HepG2 (cell line): Measurements from ENCODE around the gene KDM4E. TPM values are rescaled to one million over a fixed set of nuclear protein-coding genes. Genes with fewer than 3 reads are reported as not detected.
A peak's percentile ranks its signal among the peaks of the same experiment; 100 is the strongest.

Experiments used
- HNRNPUL1 ChIP-seq: fragments of 200-400 bp; formaldehyde crosslinking; IDR thresholded peaks from 2 replicates; pipeline ENCODE4 v1.6.1; 2017; ENCODE audit warnings: low read depth, mild to moderate bottlenecking, low read length, moderate library complexity
- ZNF121 ChIP-seq: sonication (generic); formaldehyde crosslinking; IDR thresholded peaks from 2 replicates; pipeline ENCODE4 v1.5.0; 2020; ENCODE audit warnings: mild to moderate bottlenecking, missing genetic modification reagents
- ZNF232 ChIP-seq: sonication (generic); formaldehyde crosslinking; IDR thresholded peaks from 2 replicates; pipeline ENCODE4 v1.4.0; 2020; ENCODE audit warnings: missing genetic modification reagents, borderline replicate concordance
- ZNF383 ChIP-seq: sonication (generic); formaldehyde crosslinking; IDR thresholded peaks from 2 replicates; pipeline ENCODE4 v1.4.0; 2020; ENCODE audit warnings: missing genetic modification reagents, mild to moderate bottlenecking, borderline replicate concordance
- ZNF512B ChIP-seq: sonication (generic); formaldehyde crosslinking; IDR thresholded peaks from 2 replicates; pipeline ENCODE4 v1.5.1; 2020; ENCODE audit warnings: missing genetic modification reagents, mild to moderate bottlenecking, borderline replicate concordance
- polyA plus RNA-seq, 8 experiments: library from polyadenylated mRNA; depleted of rRNA in 3 of 8; stranded (reverse) in 7 of 8; unstranded in 1 of 8; fragments of >200 nt; fragmentation: Illumina TruSeq in 4 of 8; extraction: Trizol in 4 of 8; gene quantifications; 2 replicates each; pipeline versions ENCODE4 v1.2.1 to v1.2.3, GENCODE V29; 2011 to 2016; ENCODE audit warnings: low read depth in 4 of 8, missing spikeins in 1 of 8, mixed read lengths in 1 of 8; ENCODE audit not compliant: insufficient read depth in 1 of 8
- total RNA-seq, 5 experiments: library from RNA; depleted of rRNA; stranded (reverse); fragments of >200 nt; fragmentation: Illumina TruSeq; extraction: Trizol; gene quantifications; 2 replicates each; pipeline ENCODE4 v1.2.3, GENCODE V29; 2016; ENCODE audit warnings: low read depth in 1 of 5
- TF ChIP-seq, protein P1 (sequence below): sonication (generic); formaldehyde crosslinking; IDR thresholded peaks from 2 replicates; pipeline ENCODE4 v1.4.0; 2020; ENCODE audit warnings: missing genetic modification reagents, borderline replicate concordance
- TF ChIP-seq, protein P2 (sequence below): sonication (generic); formaldehyde crosslinking; IDR thresholded peaks from 2 replicates; pipeline ENCODE4 v1.5.0; 2020; ENCODE audit warnings: missing genetic modification reagents

The KDM4E gene
- total and polyA plus RNA-seq, 2 of the 13 experiments (the other 11 are each of a cell fraction or from before 2014, with no cell fraction given): not detected

- no peak for TF ChIP-seq ZNF121
- TF ChIP-seq, protein P1, sequence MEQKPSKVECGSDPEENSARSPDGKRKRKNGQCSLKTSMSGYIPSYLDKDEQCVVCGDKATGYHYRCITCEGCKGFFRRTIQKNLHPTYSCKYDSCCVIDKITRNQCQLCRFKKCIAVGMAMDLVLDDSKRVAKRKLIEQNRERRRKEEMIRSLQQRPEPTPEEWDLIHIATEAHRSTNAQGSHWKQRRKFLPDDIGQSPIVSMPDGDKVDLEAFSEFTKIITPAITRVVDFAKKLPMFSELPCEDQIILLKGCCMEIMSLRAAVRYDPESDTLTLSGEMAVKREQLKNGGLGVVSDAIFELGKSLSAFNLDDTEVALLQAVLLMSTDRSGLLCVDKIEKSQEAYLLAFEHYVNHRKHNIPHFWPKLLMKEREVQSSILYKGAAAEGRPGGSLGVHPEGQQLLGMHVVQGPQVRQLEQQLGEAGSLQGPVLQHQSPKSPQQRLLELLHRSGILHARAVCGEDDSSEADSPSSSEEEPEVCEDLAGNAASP (CRISPR knock-in tag): no peak
- no peak; the same call in 1 of the 2 replicates for TF ChIP-seq ZNF512B (CRISPR knock-in tag)
- TF ChIP-seq ZNF232: peak; percentile 19; the same call in 1 of the 2 replicates
- no peak for TF ChIP-seq HNRNPUL1
- TF ChIP-seq ZNF383 (CRISPR knock-in tag): no peak
- TF ChIP-seq, protein P2, sequence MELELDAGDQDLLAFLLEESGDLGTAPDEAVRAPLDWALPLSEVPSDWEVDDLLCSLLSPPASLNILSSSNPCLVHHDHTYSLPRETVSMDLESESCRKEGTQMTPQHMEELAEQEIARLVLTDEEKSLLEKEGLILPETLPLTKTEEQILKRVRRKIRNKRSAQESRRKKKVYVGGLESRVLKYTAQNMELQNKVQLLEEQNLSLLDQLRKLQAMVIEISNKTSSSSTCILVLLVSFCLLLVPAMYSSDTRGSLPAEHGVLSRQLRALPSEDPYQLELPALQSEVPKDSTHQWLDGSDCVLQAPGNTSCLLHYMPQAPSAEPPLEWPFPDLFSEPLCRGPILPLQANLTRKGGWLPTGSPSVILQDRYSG (CRISPR knock-in tag): peak; percentile 41; the same call in 1 of the 2 replicates
Measured at GRCh38 chr11:95067039-95067840, 42.2 kb downstream of the KDM4E start (continued).
